HepG2 (cell line): ENCODE results near the gene SP5. TPM values are rescaled to one million over a fixed set of nuclear protein-coding genes. Genes with fewer than 3 reads are reported as not detected.
A peak's percentile ranks its signal among the peaks of the same experiment; 100 is the strongest.

ENCODE experiments used
- ATAC-seq: fragments of 200-7000 bp; cut with Tn5 transposase; 3 replicates; pipeline ENCODE4 v1.9.1; 2020; ENCODE audit warnings: mild to moderate bottlenecking, moderate library complexity
- BruUV-seq: library from RNA; stranded (reverse); fragments of 400-500 nt; replicated peaks from 2 replicates; lab custom pipeline; 2021; lab: Mats Ljungman, UMichigan
- CTCF ChIA-PET: fragments of 300-600 bp; formaldehyde crosslinking; extraction: SDS; loops from one replicate; lab custom pipeline; 2021; ENCODE audit warnings: low total read pairs, inconsistent platforms, low intra/inter-chr PET ratio; lab: Yijun Ruan, JAX
- POLR2A ChIA-PET: fragments of 350-600 bp; sonication (Branson Sonifier 250); formaldehyde crosslinking; loops from one replicate; lab custom pipeline; 2020; ENCODE audit warnings: antibody characterized with exemption, inconsistent platforms; lab: Yijun Ruan, JAX
- DNase-seq: peaks from one replicate; pipeline ENCODE4 v3.0.0-alpha.2; 2015; ENCODE audit warnings: low spot score
- FAIRE-seq: peaks from 3 replicates; lab custom pipeline; 2011; peaks lifted over from hg19 to GRCh38; lab: Jason Lieb, UNC
- H2AFZ ChIP-seq: one replicate; pipeline ENCODE4 v1.6.1; 2011; ENCODE audit warnings: low read length, inconsistent platforms
- H3K27ac ChIP-seq: fragments of 300-600 bp; 3 replicates; pipeline ENCODE4 v1.8.0; 2011; ENCODE audit warnings: mixed run types, mild to moderate bottlenecking, mixed read lengths, low read length, inconsistent platforms; ENCODE audit not compliant: insufficient read depth; ENCODE audit errors: extremely low read length
- H3K27me3 ChIP-seq, 2 experiments: fragments of 200-600 bp in 1 of 2; 2 replicates in 1 of 2; 3 replicates in 1 of 2; pipeline versions ENCODE4 v1.6.0 to v1.8.0; 2011; ENCODE audit warnings: low read length in 2 of 2, mild to moderate bottlenecking in 2 of 2, moderate library complexity in 2 of 2, inconsistent platforms in 1 of 2; ENCODE audit not compliant: insufficient read depth in 2 of 2, control insufficient read depth in 1 of 2
- H3K36me3 ChIP-seq, 2 experiments: fragments of 200-600 bp in 1 of 2; replicated peaks in 1 of 2; 2 replicates in 1 of 2; 3 replicates in 1 of 2; pipeline versions ENCODE4 v1.5.1 to v1.8.0; 2011; ENCODE audit warnings: low read length in 2 of 2, inconsistent platforms in 1 of 2; ENCODE audit not compliant: insufficient read depth in 2 of 2, control insufficient read depth in 1 of 2
- H3K4me1 ChIP-seq: 2 replicates; pipeline ENCODE4 v1.5.1; 2012; ENCODE audit warnings: low read length, inconsistent platforms; ENCODE audit not compliant: insufficient read depth
- H3K4me2 ChIP-seq: 2 replicates; pipeline ENCODE4 v1.6.0; 2011; ENCODE audit warnings: low read depth, low read length, inconsistent platforms
- H3K4me3 ChIP-seq, 3 experiments: fragments of 200-600 bp in 1 of 3; sonication (generic), shearing (Covaris generic) in 1 of 3; replicated peaks in 1 of 3; 2 replicates each; pipeline ENCODE4 v1.5.1; 2011 to 2016; ENCODE audit warnings: low read length in 3 of 3, inconsistent platforms in 2 of 3, low read depth in 2 of 3, mild to moderate bottlenecking in 2 of 3, control low read depth in 1 of 3, mixed read lengths in 1 of 3; ENCODE audit not compliant: insufficient read depth in 1 of 3
- H3K79me2 ChIP-seq: one replicate; pipeline ENCODE4 v1.6.1; 2011; ENCODE audit warnings: low read length, inconsistent platforms; ENCODE audit not compliant: insufficient read depth
- H3K9ac ChIP-seq: 2 replicates; pipeline ENCODE4 v1.6.0; 2011; ENCODE audit warnings: mild to moderate bottlenecking, low read depth, low read length, inconsistent platforms; ENCODE audit not compliant: insufficient read depth
- H3K9me3 ChIP-seq: 2 replicates; pipeline ENCODE4 v1.5.1; 2012; ENCODE audit warnings: mild to moderate bottlenecking, low read length
- H4K20me1 ChIP-seq: 2 replicates; pipeline ENCODE4 v1.6.0; 2011; ENCODE audit warnings: inconsistent platforms, mild to moderate bottlenecking, low read length, moderate library complexity; ENCODE audit not compliant: insufficient read depth
- AGO2 ChIP-seq: fragments of 200-400 bp; formaldehyde crosslinking; optimal IDR thresholded peaks from 2 replicates; pipeline ENCODE3; 2017; ENCODE audit warnings: mild to moderate bottlenecking, low read depth, low read length, moderate library complexity
- AKAP8 ChIP-seq: sonication (generic); formaldehyde crosslinking; IDR thresholded peaks from 2 replicates; pipeline ENCODE4 v1.5.1; 2020; ENCODE audit warnings: mild to moderate bottlenecking, missing genetic modification reagents
- HHEX ChIP-seq: IDR thresholded peaks from 2 replicates; pipeline ENCODE4 v1.6.1; 2016; ENCODE audit warnings: control low read depth
- NFE2L2 ChIP-seq: fragments of 150-350 bp; IDR thresholded peaks from 2 replicates; pipeline ENCODE4 v1.6.1; 2014; ENCODE audit warnings: low read length
- PHF21A ChIP-seq: sonication (generic); formaldehyde crosslinking; IDR thresholded peaks from 2 replicates; pipeline ENCODE4 v1.5.0; 2020; ENCODE audit warnings: mild to moderate bottlenecking, missing genetic modification reagents
- PITX1 ChIP-seq: sonication (generic); formaldehyde crosslinking; IDR thresholded peaks from 2 replicates; pipeline ENCODE4 v1.5.1; 2020; ENCODE audit warnings: mild to moderate bottlenecking, missing genetic modification reagents
- POLR2AphosphoS5 ChIP-seq: IDR thresholded peaks from 2 replicates; pipeline ENCODE4 v1.6.1; 2012; ENCODE audit warnings: low read depth, low read length
- TBX2 ChIP-seq: sonication (generic); formaldehyde crosslinking; IDR thresholded peaks from 2 replicates; pipeline ENCODE4 v1.5.0; 2020; ENCODE audit warnings: missing genetic modification reagents, mild to moderate bottlenecking, borderline replicate concordance
- TBX3 ChIP-seq: fragments of 450-650 bp; IDR thresholded peaks from 2 replicates; pipeline ENCODE4 v1.6.1; 2017; ENCODE audit warnings: antibody characterized with exemption, mild to moderate bottlenecking, inconsistent platforms, borderline replicate concordance
- ZNF431 ChIP-seq: sonication (generic); formaldehyde crosslinking; IDR thresholded peaks from 2 replicates; pipeline ENCODE4 v1.9.0; 2022; ENCODE audit warnings: missing genetic modification reagents, low read depth, mild to moderate bottlenecking, borderline replicate concordance
- ZNF547 ChIP-seq: sonication (generic); formaldehyde crosslinking; IDR thresholded peaks from 2 replicates; pipeline ENCODE4 v1.5.1; 2020; ENCODE audit warnings: mild to moderate bottlenecking, missing genetic modification reagents
- ZNF605 ChIP-seq: sonication (generic); formaldehyde crosslinking; IDR thresholded peaks from 2 replicates; pipeline ENCODE4 v1.8.0; 2022; ENCODE audit warnings: mild to moderate bottlenecking, missing genetic modification reagents
- ZNF7 ChIP-seq: IDR thresholded peaks from 2 replicates; pipeline ENCODE4 v1.6.1; 2016; ENCODE audit warnings: missing biosample characterization, missing genetic modification reagents
- ZNF782 ChIP-seq: sonication (generic); formaldehyde crosslinking; IDR thresholded peaks from 2 replicates; pipeline ENCODE4 v1.4.0; 2020; ENCODE audit warnings: missing genetic modification reagents, mild to moderate bottlenecking, borderline replicate concordance
- WGBS: methylation state at CpG from one replicate; pipeline ENCODE4 v1.1.6; 2017; ENCODE audit warnings: low lambda C conversion rate; 5-methylcytosine and 5-hydroxymethylcytosine counted together
- in situ Hi-C: cut with HindIII; loops from 2 replicates; pipeline ENCODE4 v1.10.0; 2017; ENCODE audit warnings: low pct_unique_long_range_greater_than_20kb; ENCODE audit not compliant: extremely low pct_ligation_motif_present
- intact Hi-C: fragments of 100-400 bp; cut with micrococcal nuclease; formaldehyde crosslinking; loops from one replicate; pipeline ENCODE4 v1.10.0; 2022; ENCODE audit not compliant: unreplicated experiment
- polyA plus RNA-seq, 8 experiments: library from polyadenylated mRNA; depleted of rRNA in 3 of 8; stranded (reverse) in 7 of 8; unstranded in 1 of 8; fragments of >200 nt; fragmentation: Illumina TruSeq in 4 of 8; extraction: Trizol in 4 of 8; gene quantifications; 2 replicates each; pipeline versions ENCODE4 v1.2.1 to v1.2.3, GENCODE V29; 2011 to 2016; ENCODE audit warnings: low read depth in 4 of 8, missing spikeins in 1 of 8, mixed read lengths in 1 of 8; ENCODE audit not compliant: insufficient read depth in 1 of 8
- total RNA-seq, 5 experiments: library from RNA; depleted of rRNA; stranded (reverse); fragments of >200 nt; fragmentation: Illumina TruSeq; extraction: Trizol; gene quantifications; 2 replicates each; pipeline ENCODE4 v1.2.3, GENCODE V29; 2016; ENCODE audit warnings: low read depth in 1 of 5
- TF ChIP-seq, protein P1 (sequence below): sonication (generic); formaldehyde crosslinking; IDR thresholded peaks from 2 replicates; pipeline ENCODE4 v1.5.1; 2020; ENCODE audit warnings: mild to moderate bottlenecking, missing genetic modification reagents, moderate library complexity
- TF ChIP-seq, protein P2 (sequence below): sonication (generic); formaldehyde crosslinking; IDR thresholded peaks from 2 replicates; pipeline ENCODE4 v1.5.1; 2020; ENCODE audit warnings: missing genetic modification reagents, mild to moderate bottlenecking, borderline replicate concordance

SP5 gene
- total and polyA plus RNA-seq, 2 of the 13 experiments (the other 11 are each of a cell fraction or from before 2014, with no cell fraction given), result 50.8 to 119 TPM

DNA sequence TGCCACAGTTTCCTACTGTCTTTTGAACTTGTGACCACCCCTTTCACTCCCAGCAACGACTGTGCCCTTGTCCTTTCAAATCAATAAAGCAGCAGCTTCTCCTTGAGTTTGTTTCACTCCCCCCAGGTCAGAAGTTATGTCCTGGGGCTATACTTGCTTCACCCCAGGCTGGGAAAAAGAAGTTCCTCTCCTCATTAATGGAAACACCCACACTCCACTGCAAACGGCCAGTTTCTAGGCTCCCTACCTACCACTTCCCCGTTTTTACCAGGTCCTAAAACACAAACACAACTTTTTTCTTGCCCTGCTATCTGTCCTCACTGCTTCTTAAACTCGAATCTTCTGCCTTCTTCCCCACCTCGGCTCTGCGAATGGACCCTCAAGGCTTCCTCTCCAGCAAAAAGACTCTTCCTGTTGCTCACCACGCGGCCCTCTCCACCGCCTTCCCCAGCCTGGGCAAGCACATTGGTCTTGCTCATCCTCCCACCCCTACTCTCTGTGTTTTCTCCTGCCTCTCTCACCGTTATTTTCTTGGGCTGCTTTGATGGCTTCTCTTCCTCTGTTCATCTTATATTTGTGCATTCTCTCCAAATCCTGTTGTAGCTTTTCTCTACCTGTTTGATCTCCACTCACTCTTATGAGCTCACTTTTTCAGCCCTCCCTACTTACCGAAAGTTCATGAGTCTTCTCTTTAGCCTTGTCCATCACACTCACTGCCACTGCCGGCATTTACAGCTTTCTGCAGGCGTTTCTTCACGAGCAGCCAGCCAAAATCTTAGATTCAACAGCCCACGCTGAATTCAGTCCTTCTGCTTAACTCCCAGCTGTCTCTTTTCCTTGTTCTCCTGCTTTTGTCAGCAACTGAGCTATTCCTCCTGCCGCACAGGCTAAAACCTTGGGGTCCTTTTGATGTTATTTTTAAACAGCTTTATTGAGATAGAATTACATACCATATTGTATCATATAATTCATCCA, 7.0 kb upstream of the SP5 start:
- intact Hi-C loops, result no loop called here
- Histone ChIP-seq H3K9me3 (no peaks in the 10 kb centered on the region), H3K4me2 (peak overlapping the region; percentile 100), H3K4me1 (peaks cover 82% of the 10 kb centered on the region), H3K27me3 (no peaks in the 10 kb centered on the region; a peak in 1 of 5 replicates), H2AFZ (no peak overlapping the region), H4K20me1 (no peaks in the 10 kb centered on the region), H3K9ac (no peak overlapping the region; the same call in 1 of the 2 replicates), H3K79me2 (peaks cover 58% of the 10 kb centered on the region), H3K36me3 (peaks cover 0 to 2% of the 10 kb centered on the region in 2 experiments; a peak in 3 of 5 replicates), H3K27ac (no peak overlapping the region), H3K4me3 (no peak overlapping the region)
- FAIRE-seq, result no peak
- no TSS peak for BruUV-seq
- DNase-seq, result no peak
- in situ Hi-C loops, result no loop called here
- TF ChIP-seq ZNF547 (CRISPR knock-in tag), result 0 out of 2 replicates have a peak, but pooled peaks have one; percentile 58
- peak; percentile 12; the same call in 1 of the 2 replicates for TF ChIP-seq PITX1 (CRISPR knock-in tag)
- TF ChIP-seq PHF21A (CRISPR knock-in tag), result 0 out of 2 replicates have a peak, but pooled peaks have one; percentile 19
- TF ChIP-seq, protein P1, sequence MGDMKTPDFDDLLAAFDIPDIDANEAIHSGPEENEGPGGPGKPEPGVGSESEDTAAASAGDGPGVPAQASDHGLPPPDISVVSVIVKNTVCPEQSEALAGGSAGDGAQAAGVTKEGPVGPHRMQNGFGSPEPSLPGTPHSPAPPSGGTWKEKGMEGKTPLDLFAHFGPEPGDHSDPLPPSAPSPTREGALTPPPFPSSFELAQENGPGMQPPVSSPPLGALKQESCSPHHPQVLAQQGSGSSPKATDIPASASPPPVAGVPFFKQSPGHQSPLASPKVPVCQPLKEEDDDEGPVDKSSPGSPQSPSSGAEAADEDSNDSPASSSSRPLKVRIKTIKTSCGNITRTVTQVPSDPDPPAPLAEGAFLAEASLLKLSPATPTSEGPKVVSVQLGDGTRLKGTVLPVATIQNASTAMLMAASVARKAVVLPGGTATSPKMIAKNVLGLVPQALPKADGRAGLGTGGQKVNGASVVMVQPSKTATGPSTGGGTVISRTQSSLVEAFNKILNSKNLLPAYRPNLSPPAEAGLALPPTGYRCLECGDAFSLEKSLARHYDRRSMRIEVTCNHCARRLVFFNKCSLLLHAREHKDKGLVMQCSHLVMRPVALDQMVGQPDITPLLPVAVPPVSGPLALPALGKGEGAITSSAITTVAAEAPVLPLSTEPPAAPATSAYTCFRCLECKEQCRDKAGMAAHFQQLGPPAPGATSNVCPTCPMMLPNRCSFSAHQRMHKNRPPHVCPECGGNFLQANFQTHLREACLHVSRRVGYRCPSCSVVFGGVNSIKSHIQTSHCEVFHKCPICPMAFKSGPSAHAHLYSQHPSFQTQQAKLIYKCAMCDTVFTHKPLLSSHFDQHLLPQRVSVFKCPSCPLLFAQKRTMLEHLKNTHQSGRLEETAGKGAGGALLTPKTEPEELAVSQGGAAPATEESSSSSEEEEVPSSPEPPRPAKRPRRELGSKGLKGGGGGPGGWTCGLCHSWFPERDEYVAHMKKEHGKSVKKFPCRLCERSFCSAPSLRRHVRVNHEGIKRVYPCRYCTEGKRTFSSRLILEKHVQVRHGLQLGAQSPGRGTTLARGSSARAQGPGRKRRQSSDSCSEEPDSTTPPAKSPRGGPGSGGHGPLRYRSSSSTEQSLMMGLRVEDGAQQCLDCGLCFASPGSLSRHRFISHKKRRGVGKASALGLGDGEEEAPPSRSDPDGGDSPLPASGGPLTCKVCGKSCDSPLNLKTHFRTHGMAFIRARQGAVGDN, result peak; percentile 35
- TF ChIP-seq ZNF7, result 0 out of 2 replicates have a peak, but pooled peaks have one; percentile 15
- no peak for TF ChIP-seq AKAP8 (CRISPR knock-in tag)
- TF ChIP-seq, protein P2, sequence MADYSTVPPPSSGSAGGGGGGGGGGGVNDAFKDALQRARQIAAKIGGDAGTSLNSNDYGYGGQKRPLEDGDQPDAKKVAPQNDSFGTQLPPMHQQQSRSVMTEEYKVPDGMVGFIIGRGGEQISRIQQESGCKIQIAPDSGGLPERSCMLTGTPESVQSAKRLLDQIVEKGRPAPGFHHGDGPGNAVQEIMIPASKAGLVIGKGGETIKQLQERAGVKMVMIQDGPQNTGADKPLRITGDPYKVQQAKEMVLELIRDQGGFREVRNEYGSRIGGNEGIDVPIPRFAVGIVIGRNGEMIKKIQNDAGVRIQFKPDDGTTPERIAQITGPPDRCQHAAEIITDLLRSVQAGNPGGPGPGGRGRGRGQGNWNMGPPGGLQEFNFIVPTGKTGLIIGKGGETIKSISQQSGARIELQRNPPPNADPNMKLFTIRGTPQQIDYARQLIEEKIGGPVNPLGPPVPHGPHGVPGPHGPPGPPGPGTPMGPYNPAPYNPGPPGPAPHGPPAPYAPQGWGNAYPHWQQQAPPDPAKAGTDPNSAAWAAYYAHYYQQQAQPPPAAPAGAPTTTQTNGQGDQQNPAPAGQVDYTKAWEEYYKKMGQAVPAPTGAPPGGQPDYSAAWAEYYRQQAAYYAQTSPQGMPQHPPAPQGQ (CRISPR knock-in tag), result 0 out of 2 replicates have a peak, but pooled peaks have one; percentile 53
- TF ChIP-seq NFE2L2, result no peak
- peak; percentile 55; the same call in 1 of the 2 replicates for TF ChIP-seq ZNF605 (CRISPR knock-in tag)
- no peak for TF ChIP-seq TBX2 (CRISPR knock-in tag)
- TF ChIP-seq HHEX (CRISPR knock-in tag), result no peak
- TF ChIP-seq ZNF782 (CRISPR knock-in tag), result 0 out of 2 replicates have a peak, but pooled peaks have one; percentile 20
- TF ChIP-seq TBX3, result no peak
- peak; percentile 35 for TF ChIP-seq AGO2
- 0 out of 2 replicates have a peak, but pooled peaks have one; percentile 0 for TF ChIP-seq POLR2AphosphoS5
- TF ChIP-seq ZNF431 (CRISPR knock-in tag), result 0 out of 2 replicates have a peak, but pooled peaks have one; percentile 34
- WGBS, result 87% methylated on average over 16 of the region's 16 CpGs
- ChIA-PET CTCF (no interaction called here), POLR2A (interaction anchor here (0.8 to 2.4 kb wide), 3 partner anchors 8 to 253 kb away, joined by 3 to 6 read pairs (median 3); partner anchors contain the start of gene SP5)
- no peak for ATAC-seq
